ENCODE measurements around the gene AMD1.

AMD1 gene

GRCh38 chr6:110930781-110931180 lies 56.2 kb downstream of the AMD1 start:
- DNase-seq (ENCODE audit: low read depth, low spot score) = no peak
- H3K4me3 ChIP-seq (ENCODE audit: low read length) = no peak overlapping the region

GRCh38 chr6:110933912-110934311 lies 59.3 kb downstream of the AMD1 start:
- no peak overlapping the region for H3K4me3 ChIP-seq (ENCODE audit: low read length)
- no peak for DNase-seq (ENCODE audit: low read depth, low spot score)

- H3K4me3 ChIP-seq (ENCODE audit: low read length) = no peak overlapping the region
- DNase-seq (ENCODE audit: low read depth, low spot score) = no peak
These were observed 59.9 kb downstream of the AMD1 start for GRCh38 chr6:110934381-110934898.

GRCh38 chr6:110935171-110935570 lies 60.6 kb downstream of the AMD1 start:
- DNase-seq (ENCODE audit: low read depth, low spot score) = no peak
- no peak overlapping the region for H3K4me3 ChIP-seq (ENCODE audit: low read length)

- no peak overlapping the region for H3K4me3 ChIP-seq (ENCODE audit: low read length)
- no peak for DNase-seq (ENCODE audit: low read depth, low spot score)
These were observed 63.6 kb downstream of the AMD1 start for GRCh38 chr6:110938171-110938570.

- no peak overlapping the region for H3K4me3 ChIP-seq (ENCODE audit: low read length)
- DNase-seq (ENCODE audit: low read depth, low spot score) = peak; percentile 55
These were observed 65.0 kb downstream of the AMD1 start for GRCh38 chr6:110939429-110940200.

- H3K4me3 ChIP-seq (ENCODE audit: low read length) = no peak overlapping the region
- peak; percentile 21 for DNase-seq (ENCODE audit: low read depth, low spot score)
These were observed 70.1 kb downstream of the AMD1 start for GRCh38 chr6:110944681-110945151.
